ENCODE results near the gene SUOX. TPM values are rescaled to one million over a fixed set of nuclear protein-coding genes. Genes with fewer than 3 reads are reported as not detected.

Gene SUOX
- total RNA-seq, 4 donors from 2014 or later = 18.3 to 29.0 (median 25.3) TPM

- TF ChIP-seq CTCF (IDR thresholded peaks at IDR 0.05) (no peak), POLR2AphosphoS5 (IDR thresholded peaks at IDR 0.05) (no peak), POLR2A (IDR thresholded peaks at IDR 0.05; ENCODE audit: low read depth) (no peak), EP300 (IDR thresholded peaks at IDR 0.05) (no peak)
- DNase-seq (ENCODE audit: extremely low spot score) = no peak
- Histone ChIP-seq H3K4me3 (peak within 1 kb of the TSS; percentile 40 to 57 (median 48)), H3K36me3 (peaks cover 0 to 42% (median 19%) of the 10 kb centered on the region in 4 donors), H3K27me3 (no peaks in the 10 kb centered on the region), H3K9me3 (no peaks in the 10 kb centered on the region), H3K4me1 (peaks cover 11 to 32% (median 30%) of the 10 kb centered on the region in 4 donors), H3K27ac (replicated peaks in 1 of 4) (peak within 1 kb of the TSS; percentile 75 to 89 (median 82))
- intact Hi-C loops (cut with DNase I) = no loop called here
- WGBS = 12% methylated on average over 10 of the region's 10 CpGs
Observed at GRCh38 chr12:56020423-56021184, 23.5 kb downstream of the SUOX start, which contains the start of gene IKZF4. Gene IKZF4 (plus strand): TSS chr12:56021043. CDS start chr12:56021494, 451 bp downstream.

- DNase-seq (ENCODE audit: extremely low spot score) = no peak
- Histone ChIP-seq H3K36me3 (peaks cover 0 to 50% (median 26%) of the 10 kb centered on the region in 4 donors), H3K27ac (replicated peaks in 1 of 4) (peak overlapping the region; percentile 75 to 89 (median 82)), H3K27me3 (no peaks in the 10 kb centered on the region), H3K9me3 (no peaks in the 10 kb centered on the region), H3K4me3 (peak overlapping the region; percentile 40 to 57 (median 48)), H3K4me1 (peaks cover 11 to 32% (median 30%) of the 10 kb centered on the region in 4 donors)
- intact Hi-C loops (cut with DNase I) = no loop called here
- WGBS = 36% methylated on average over 2 of the region's 2 CpGs
- no peak for TF ChIP-seq POLR2AphosphoS5 (IDR thresholded peaks at IDR 0.05)
- TF ChIP-seq CTCF (IDR thresholded peaks at IDR 0.05) = no peak
- TF ChIP-seq EP300 (IDR thresholded peaks at IDR 0.05) = no peak
- TF ChIP-seq POLR2A (IDR thresholded peaks at IDR 0.05; ENCODE audit: low read depth) = no peak
Observed at GRCh38 chr12:56021889-56022497, 24.9 kb downstream of the SUOX start.

- no peaks in the 10 kb centered on the region for H3K9me3 ChIP-seq
- 61% methylated on average over 5 of the region's 5 CpGs for WGBS
- DNase-seq (ENCODE audit: extremely low spot score) = no peak
- intact Hi-C loops (cut with DNase I) = no loop called here
- no peak overlapping the region for H3K4me3 ChIP-seq
- peaks cover 0 to 7% (median 0%) of the 10 kb centered on the region in 4 donors for H3K4me1 ChIP-seq
- H3K27me3 ChIP-seq = no peaks in the 10 kb centered on the region
- H3K27ac ChIP-seq (replicated peaks in 1 of 4) = no peak overlapping the region
- H3K36me3 ChIP-seq = peaks cover 13 to 87% (median 52%) of the 10 kb centered on the region in 4 donors
- TF ChIP-seq EP300 (IDR thresholded peaks at IDR 0.05) (no peak), CTCF (IDR thresholded peaks at IDR 0.05) (no peak), POLR2A (IDR thresholded peaks at IDR 0.05; ENCODE audit: low read depth) (no peak), POLR2AphosphoS5 (IDR thresholded peaks at IDR 0.05) (no peak)
Observed at GRCh38 chr12:56028511-56029165, 31.6 kb downstream of the SUOX start.

GRCh38 chr12:56029166-56029519 is 32.1 kb downstream of the SUOX start:
- DNase-seq (ENCODE audit: extremely low spot score) = no peak
- no peaks in the 10 kb centered on the region for H3K27me3 ChIP-seq
- H3K4me3 ChIP-seq = no peak overlapping the region
- peaks cover 0 to 7% (median 0%) of the 10 kb centered on the region in 4 donors for H3K4me1 ChIP-seq
- no peak overlapping the region for H3K27ac ChIP-seq (replicated peaks in 1 of 4)
- TF ChIP-seq POLR2A (IDR thresholded peaks at IDR 0.05; ENCODE audit: low read depth) (no peak), EP300 (IDR thresholded peaks at IDR 0.05) (no peak), POLR2AphosphoS5 (IDR thresholded peaks at IDR 0.05) (no peak), CTCF (IDR thresholded peaks at IDR 0.05) (no peak)
- H3K36me3 ChIP-seq = peaks cover 16 to 92% (median 57%) of the 10 kb centered on the region in 4 donors
- no peaks in the 10 kb centered on the region for H3K9me3 ChIP-seq
- intact Hi-C loops (cut with DNase I) = no loop called here
